Measurements from ENCODE around the gene PLA2G4F. TPM values are rescaled to one million over a fixed set of nuclear protein-coding genes. Genes with fewer than 3 reads are reported as not detected.

PLA2G4F gene
- total and polyA plus RNA-seq, 2 donors from 2014 or later: 35.9 to 51.2 TPM

GRCh38 chr15:42147431-42147735, 9.1 kb downstream of the PLA2G4F start:
- Histone ChIP-seq H3K27ac (ENCODE audit: low read depth in 2 of 2, low read length in 2 of 2) (no peak overlapping the region), H3K4me3 (ENCODE audit: low read length in 3 of 3) (no peak overlapping the region), H3K36me3 (ENCODE audit: control insufficient read depth in 2 of 3, insufficient read depth in 3 of 3, low read length in 3 of 3) (no peaks in the 10 kb centered on the region), H3K27me3 (ENCODE audit: control insufficient read depth, insufficient read depth, low read length) (no peaks in the 10 kb centered on the region), H3K9me3 (ENCODE audit: control insufficient read depth in 2 of 3, insufficient read depth in 1 of 3, low read length in 3 of 3) (no peaks in the 10 kb centered on the region), H3K4me1 (ENCODE audit: control insufficient read depth in 2 of 3, insufficient read depth in 2 of 3, low read depth in 1 of 3, low read length in 3 of 3) (peaks cover 0 to 13% (median 5%) of the 10 kb centered on the region in 3 donors), H3K9ac (ENCODE audit: low read length in 3 of 3) (no peak overlapping the region)
- TF ChIP-seq CTCF (IDR thresholded peaks at IDR 0.05; ENCODE audit: borderline replicate concordance, extremely low read depth, insufficient read depth): no peak
- intact Hi-C loops (cut with DNase I): no loop called here
- DNase-seq (no peak), FAIRE-seq (no peak)

DNA sequence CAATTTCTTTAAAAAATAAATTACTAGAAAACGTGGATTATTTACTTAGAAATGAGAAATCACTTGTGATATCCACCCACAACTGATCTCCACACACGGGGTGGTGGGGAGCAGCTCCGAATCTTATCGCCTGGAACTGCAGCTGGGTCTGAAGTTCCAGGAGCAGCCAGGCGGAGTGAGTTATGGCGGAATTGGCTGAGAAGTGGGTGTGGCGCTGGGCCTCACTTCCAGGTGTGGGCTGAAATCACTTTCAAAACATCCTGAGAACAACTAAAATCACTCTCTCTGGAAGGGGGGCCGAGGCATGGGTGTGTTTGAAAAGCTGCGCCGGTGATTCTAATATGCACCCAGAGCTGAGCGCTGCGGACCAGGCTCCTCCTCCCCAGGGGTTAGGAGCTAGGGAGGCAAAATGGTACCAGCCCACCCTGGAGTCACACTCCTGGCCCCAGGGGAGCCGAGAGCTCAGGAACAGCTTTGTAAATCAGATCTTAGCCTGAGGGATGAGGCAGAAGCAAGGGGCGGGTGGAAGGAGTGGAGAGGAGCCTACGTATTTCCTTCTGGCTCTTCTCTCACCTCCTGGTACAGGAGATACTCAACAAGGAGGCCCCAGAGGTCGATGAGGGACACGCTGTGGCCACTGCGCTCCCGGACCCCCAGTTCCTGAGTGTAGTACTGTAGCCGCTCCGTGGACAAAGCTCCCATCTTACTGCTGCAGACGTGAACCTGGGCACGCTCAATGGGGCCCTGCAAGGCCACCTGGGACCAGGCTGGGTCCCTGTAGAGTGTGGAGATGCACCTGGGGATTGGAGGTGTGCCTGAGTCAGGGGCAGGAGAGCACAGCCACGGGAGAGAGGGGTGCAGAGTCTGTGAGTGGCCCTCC, 9.6 kb downstream of the PLA2G4F start:
- no peak for TF ChIP-seq CTCF (IDR thresholded peaks at IDR 0.05; ENCODE audit: borderline replicate concordance, extremely low read depth, insufficient read depth)
- H3K27ac ChIP-seq (ENCODE audit: low read depth in 2 of 2, low read length in 2 of 2): no peak overlapping the region
- H3K36me3 ChIP-seq (ENCODE audit: control insufficient read depth in 2 of 3, insufficient read depth in 3 of 3, low read length in 3 of 3): no peaks in the 10 kb centered on the region
- intact Hi-C loops (cut with DNase I): no loop called here
- no peak overlapping the region for H3K9ac ChIP-seq (ENCODE audit: low read length in 3 of 3)
- H3K4me1 ChIP-seq (ENCODE audit: control insufficient read depth in 2 of 3, insufficient read depth in 2 of 3, low read depth in 1 of 3, low read length in 3 of 3): peaks cover 0 to 12% (median 4%) of the 10 kb centered on the region in 3 donors
- DNase-seq (peak in 3 of 5 donors; percentile 56 to 71 (median 61)), FAIRE-seq (no peak)
- H3K4me3 ChIP-seq (ENCODE audit: low read length in 3 of 3): no peak overlapping the region
- H3K27me3 ChIP-seq (ENCODE audit: control insufficient read depth, insufficient read depth, low read length): no peaks in the 10 kb centered on the region
- H3K9me3 ChIP-seq (ENCODE audit: control insufficient read depth in 2 of 3, insufficient read depth in 1 of 3, low read length in 3 of 3): no peaks in the 10 kb centered on the region

- intact Hi-C loops (cut with DNase I): no loop called here
- FAIRE-seq: no peak
- H3K9me3 ChIP-seq (ENCODE audit: control insufficient read depth in 2 of 3, insufficient read depth in 1 of 3, low read length in 3 of 3): no peaks in the 10 kb centered on the region
Observed at GRCh38 chr15:42145546-42146455, 10.6 kb downstream of the PLA2G4F start.

More at GRCh38 chr15:42145546-42146455, 10.6 kb downstream of the PLA2G4F start:
- Histone ChIP-seq H3K4me3 (ENCODE audit: low read length in 3 of 3) (no peak overlapping the region), H3K27me3 (ENCODE audit: control insufficient read depth, insufficient read depth, low read length) (no peaks in the 10 kb centered on the region), H3K36me3 (ENCODE audit: control insufficient read depth in 2 of 3, insufficient read depth in 3 of 3, low read length in 3 of 3) (no peaks in the 10 kb centered on the region), H3K4me1 (ENCODE audit: control insufficient read depth in 2 of 3, insufficient read depth in 2 of 3, low read depth in 1 of 3, low read length in 3 of 3) (peaks cover 0 to 7% (median 0%) of the 10 kb centered on the region in 3 donors), H3K9ac (ENCODE audit: low read length in 3 of 3) (no peak overlapping the region), H3K27ac (ENCODE audit: low read depth in 2 of 2, low read length in 2 of 2) (no peak overlapping the region)
- no peak for TF ChIP-seq CTCF (IDR thresholded peaks at IDR 0.05; ENCODE audit: borderline replicate concordance, extremely low read depth, insufficient read depth)
- DNase-seq: peak in 2 of 5 donors; percentile 30 to 47
